B cell (primary cell): ENCODE data around the gene GRIN3A. TPM values are rescaled to one million over a fixed set of nuclear protein-coding genes. Genes with fewer than 3 reads are reported as not detected.

ENCODE experiments used
- ATAC-seq: fragments of 200-7000 bp; cut with Tn5 transposase; one replicate; pipeline ENCODE4 v1.10.0; 2021; ENCODE audit warnings: low read depth, mild to moderate bottlenecking, moderate number of reproducible peaks, moderate library complexity
- CTCF ChIA-PET: fragments of 350-600 bp; sonication (Branson Sonifier 250); formaldehyde crosslinking; loops from one replicate; lab custom pipeline; 2021; ENCODE audit warnings: antibody characterized with exemption, inconsistent platforms; lab: Charles Lee
- POLR2A ChIA-PET: fragments of 350-600 bp; sonication (Branson Sonifier 250); formaldehyde crosslinking; loops from one replicate; lab custom pipeline; 2021; ENCODE audit warnings: antibody characterized with exemption; lab: Charles Lee
- DNase-seq: peaks from one replicate; pipeline ENCODE4 v3.0.0; 2013
- H2AFZ ChIP-seq: 2 replicates; pipeline ENCODE4 v1.6.1; 2012; ENCODE audit warnings: mild to moderate bottlenecking, low read depth, low read length; ENCODE audit not compliant: insufficient read depth, poor library complexity, severe bottlenecking
- H3K27ac ChIP-seq, 2 donors: 1 replicate in 1 of 2; 2 replicates in 1 of 2; pipeline ENCODE4 v1.5.1; 2012 to 2013; ENCODE audit warnings: low read length in 2 of 2, mild to moderate bottlenecking in 2 of 2, moderate library complexity in 1 of 2
- H3K27me3 ChIP-seq, 4 experiments: fragments of 200-600 bp in 1 of 4; sonication (generic) in 1 of 4; replicated peaks in 1 of 4; 1 replicate in 2 of 4; 2 replicates in 2 of 4; pipeline versions ENCODE4 v1.6.1 to v1.7.0; 2013 to 2016; ENCODE audit warnings: low read length in 3 of 4, mild to moderate bottlenecking in 2 of 4, mixed read lengths in 1 of 4, moderate library complexity in 1 of 4; ENCODE audit not compliant: insufficient read depth in 4 of 4, control insufficient read depth in 3 of 4; ENCODE audit errors: control extremely low read depth in 1 of 4
- H3K36me3 ChIP-seq, 2 experiments: replicated peaks in 1 of 2; 1 replicate in 1 of 2; 2 replicates in 1 of 2; pipeline versions ENCODE4 v1.6.1 to v1.7.1; 2013; ENCODE audit warnings: low read length in 1 of 2; ENCODE audit not compliant: insufficient read depth in 2 of 2, control insufficient read depth in 1 of 2; ENCODE audit errors: control extremely low read depth in 1 of 2, extremely low read depth in 1 of 2
- H3K4me1 ChIP-seq, 2 donors: fragments of 200-600 bp in 1 of 2; sonication (generic) in 1 of 2; 1 replicate in 1 of 2; 2 replicates in 1 of 2; pipeline versions ENCODE4 v1.5.1 to v1.6.1; 2013 to 2017; ENCODE audit warnings: low read length in 2 of 2; ENCODE audit not compliant: control insufficient read depth in 2 of 2, insufficient read depth in 2 of 2
- H3K4me2 ChIP-seq: replicated peaks from 2 replicates; pipeline ENCODE3; 2012; ENCODE audit warnings: mild to moderate bottlenecking, low read depth, low read length; ENCODE audit not compliant: poor library complexity, severe bottlenecking
- H3K4me3 ChIP-seq, 5 experiments: fragments of 200-600 bp in 1 of 5; sonication (generic) in 1 of 5; 1 replicate in 3 of 5; 2 replicates in 2 of 5; pipeline versions ENCODE4 v1.5.1 to v1.7.0; 2011 to 2016; ENCODE audit warnings: low read length in 4 of 5, mild to moderate bottlenecking in 4 of 5, low read depth in 2 of 5, control low read depth in 1 of 5, moderate library complexity in 1 of 5; ENCODE audit not compliant: insufficient read depth in 1 of 5; ENCODE audit errors: control extremely low read depth in 1 of 5, extremely low read depth in 1 of 5
- H3K79me2 ChIP-seq: fragments of 200-600 bp; sonication (generic); one replicate; pipeline ENCODE4 v1.6.0; 2016; ENCODE audit warnings: low read length; ENCODE audit not compliant: control insufficient read depth, insufficient read depth
- H3K9ac ChIP-seq: fragments of 200-600 bp; sonication (generic); 2 replicates; pipeline ENCODE4 v1.6.1; 2017; ENCODE audit warnings: mild to moderate bottlenecking, low read length, moderate library complexity
- H3K9me3 ChIP-seq, 3 donors: one replicate each; pipeline versions ENCODE4 v1.6.1 to v1.7.1; 2013; ENCODE audit warnings: low read length in 2 of 3; ENCODE audit not compliant: control insufficient read depth in 2 of 3, insufficient read depth in 1 of 3; ENCODE audit errors: control extremely low read depth in 1 of 3
- H4K20me1 ChIP-seq: 2 replicates; pipeline ENCODE4 v1.6.0; 2012; ENCODE audit warnings: mild to moderate bottlenecking, low read length; ENCODE audit not compliant: insufficient read depth, control insufficient read depth, poor library complexity, severe bottlenecking
- H3K27ac Mint-ChIP-seq: one replicate; pipeline ENCODE4 v1.8.0; 2021; ENCODE audit warnings: mixed read lengths
- H3K27me3 Mint-ChIP-seq: one replicate; pipeline ENCODE4 v1.8.0; 2021; ENCODE audit warnings: mixed read lengths
- H3K4me1 Mint-ChIP-seq: one replicate; pipeline ENCODE4 v1.8.0; 2021; ENCODE audit warnings: mixed read lengths
- H3K4me3 Mint-ChIP-seq: one replicate; pipeline ENCODE4 v1.8.0; 2021; ENCODE audit warnings: mixed read lengths
- H3K9me3 Mint-ChIP-seq: one replicate; pipeline ENCODE4 v1.8.0; 2022; ENCODE audit warnings: mixed read lengths; ENCODE audit not compliant: insufficient read depth
- EZH2 ChIP-seq: IDR thresholded peaks from 2 replicates; pipeline ENCODE4 v1.6.1; 2012; ENCODE audit warnings: borderline replicate concordance, low read depth, mild to moderate bottlenecking, moderate library complexity, low read length; ENCODE audit not compliant: insufficient read depth, poor library complexity, severe bottlenecking
- WGBS: methylation state at CpG from one replicate; pipeline ENCODE4 v1.1.5; 2013; ENCODE audit warnings: missing lambda C conversion rate; ENCODE audit not compliant: insufficient coverage; 5-methylcytosine and 5-hydroxymethylcytosine counted together
- intact Hi-C: fragments of 100-400 bp; cut with micrococcal nuclease; formaldehyde crosslinking; loops from one replicate; pipeline ENCODE4 v1.10.0; 2022
- polyA plus RNA-seq: library from polyadenylated mRNA; depleted of rRNA; stranded (reverse); fragments of >200 nt; gene quantifications from 2 replicates; pipeline ENCODE4 v1.2.3, GENCODE V29; 2012
- total RNA-seq, 2 donors: library from RNA; stranded (reverse); fragments of 120-200 nt in 1 of 2; gene quantifications; 1 replicate in 1 of 2; 2 replicates in 1 of 2; pipeline versions ENCODE4 v1.2.3 to v1.2.4, GENCODE V29; 2013 to 2022
- TF ChIP-seq, protein P1 (sequence below): fragments of 200-600 bp; IDR thresholded peaks from one replicate; pipeline ENCODE4 v1.8.0; 2022; ENCODE audit warnings: antibody characterized with exemption, mild to moderate bottlenecking

The GRIN3A gene
- total and polyA plus RNA-seq, 2 donors (not counting 1 experiment from before 2014, with no cell fraction given) = not detected

DNA sequence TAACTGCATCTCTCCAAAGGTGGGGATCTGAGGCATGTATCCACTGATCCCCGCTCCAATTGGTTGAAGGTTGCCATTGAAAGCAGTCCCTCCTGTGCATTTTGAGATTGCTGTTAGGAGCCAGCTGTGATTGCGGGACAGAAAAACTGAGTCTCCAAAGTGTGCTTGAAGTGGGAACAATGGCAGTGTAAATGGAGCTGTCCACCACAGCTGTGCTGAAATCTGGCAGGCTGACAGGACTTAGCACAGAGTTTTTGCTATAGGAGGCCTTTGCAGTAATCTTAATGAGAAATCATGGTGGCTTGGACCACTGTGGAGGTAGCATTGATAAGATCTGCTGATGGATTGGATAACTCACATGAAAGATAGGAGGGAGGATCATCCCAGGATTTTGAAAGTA lies 201.5 kb downstream of the GRIN3A start:
- DNase-seq = no peak
- Histone ChIP-seq H3K4me1 (peaks cover 12 to 18% of the 10 kb centered on the region in 2 donors), H4K20me1 (peaks cover 27% of the 10 kb centered on the region), H2AFZ (no peak overlapping the region), H3K4me3 (no peak overlapping the region), H3K27ac (no peak overlapping the region), H3K36me3 (peaks cover 5 to 55% of the 10 kb centered on the region in 2 experiments), H3K9me3 (no peaks in the 10 kb centered on the region), H3K27me3 (no peaks in the 10 kb centered on the region), H3K79me2 (peaks cover 58% of the 10 kb centered on the region), H3K4me2 (no peak overlapping the region), H3K9ac (no peak overlapping the region)
- 100% methylated on average over 2 of the region's 2 CpGs for WGBS
- H3K9me3 Mint-ChIP-seq = no peaks in the 10 kb centered on the region
- ChIA-PET CTCF (no interaction called here), POLR2A (no interaction called here)
- no peaks in the 10 kb centered on the region for H3K27me3 Mint-ChIP-seq
- no peak for ATAC-seq
- H3K27ac Mint-ChIP-seq = no peak overlapping the region
- intact Hi-C loops = no loop called here
- no peak overlapping the region for H3K4me3 Mint-ChIP-seq
- TF ChIP-seq, protein P1, sequence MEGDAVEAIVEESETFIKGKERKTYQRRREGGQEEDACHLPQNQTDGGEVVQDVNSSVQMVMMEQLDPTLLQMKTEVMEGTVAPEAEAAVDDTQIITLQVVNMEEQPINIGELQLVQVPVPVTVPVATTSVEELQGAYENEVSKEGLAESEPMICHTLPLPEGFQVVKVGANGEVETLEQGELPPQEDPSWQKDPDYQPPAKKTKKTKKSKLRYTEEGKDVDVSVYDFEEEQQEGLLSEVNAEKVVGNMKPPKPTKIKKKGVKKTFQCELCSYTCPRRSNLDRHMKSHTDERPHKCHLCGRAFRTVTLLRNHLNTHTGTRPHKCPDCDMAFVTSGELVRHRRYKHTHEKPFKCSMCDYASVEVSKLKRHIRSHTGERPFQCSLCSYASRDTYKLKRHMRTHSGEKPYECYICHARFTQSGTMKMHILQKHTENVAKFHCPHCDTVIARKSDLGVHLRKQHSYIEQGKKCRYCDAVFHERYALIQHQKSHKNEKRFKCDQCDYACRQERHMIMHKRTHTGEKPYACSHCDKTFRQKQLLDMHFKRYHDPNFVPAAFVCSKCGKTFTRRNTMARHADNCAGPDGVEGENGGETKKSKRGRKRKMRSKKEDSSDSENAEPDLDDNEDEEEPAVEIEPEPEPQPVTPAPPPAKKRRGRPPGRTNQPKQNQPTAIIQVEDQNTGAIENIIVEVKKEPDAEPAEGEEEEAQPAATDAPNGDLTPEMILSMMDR = no peak
- TF ChIP-seq EZH2 = no peak
- H3K4me1 Mint-ChIP-seq = peaks cover 22% of the 10 kb centered on the region

DNA sequence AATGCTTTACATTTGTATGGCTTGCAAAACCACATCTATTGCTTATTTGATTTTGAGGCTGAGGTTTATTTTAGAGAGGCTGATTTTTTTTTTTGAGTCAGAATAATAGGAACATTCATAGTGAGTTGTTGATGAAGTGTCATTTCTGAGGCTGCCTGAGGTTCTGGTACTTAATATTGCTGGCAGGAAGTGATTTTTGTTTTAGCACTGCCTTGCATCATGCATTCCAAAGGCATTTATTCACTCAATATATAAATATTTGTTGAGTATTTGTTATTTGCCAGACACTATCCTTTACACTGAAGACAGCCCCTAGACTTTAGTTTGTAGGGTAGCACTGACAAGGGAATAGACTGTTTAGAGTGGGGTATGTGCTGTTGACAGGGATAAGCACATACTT lies 202.1 kb downstream of the GRIN3A start:
- TF ChIP-seq, protein P1 = no peak
- TF ChIP-seq EZH2 = no peak
- H3K9me3 ChIP-seq = no peaks in the 10 kb centered on the region
- no peak overlapping the region for H3K4me2 ChIP-seq
- no peak overlapping the region for H3K4me3 Mint-ChIP-seq
- peaks cover 27% of the 10 kb centered on the region for H4K20me1 ChIP-seq
- no peak overlapping the region for H3K27ac ChIP-seq
- intact Hi-C loops = no loop called here
- H3K9me3 Mint-ChIP-seq = no peaks in the 10 kb centered on the region
- peaks cover 22% of the 10 kb centered on the region for H3K4me1 Mint-ChIP-seq
- H3K4me1 ChIP-seq = peaks cover 12 to 18% of the 10 kb centered on the region in 2 donors
- H3K27ac Mint-ChIP-seq = no peak overlapping the region
- DNase-seq = no peak
- ChIA-PET POLR2A (no interaction called here), CTCF (interaction anchor here (1.1 kb wide), 1 partner anchor 87 kb away, joined by 4 read pairs; no protein-coding TSS in a partner anchor)
- no peak overlapping the region for H2AFZ ChIP-seq
- H3K9ac ChIP-seq = no peak overlapping the region
- peaks cover 58% of the 10 kb centered on the region for H3K79me2 ChIP-seq
- no peaks in the 10 kb centered on the region for H3K27me3 Mint-ChIP-seq
- no peak for ATAC-seq
- peaks cover 5 to 51% of the 10 kb centered on the region in 2 experiments for H3K36me3 ChIP-seq
- no peak overlapping the region for H3K4me3 ChIP-seq
- no peaks in the 10 kb centered on the region for H3K27me3 ChIP-seq
